Measurements from ENCODE around the gene MSI2. TPM values are rescaled to one million over a fixed set of nuclear protein-coding genes. Genes with fewer than 3 reads are reported as not detected.

The MSI2 gene
- polyA plus RNA-seq, 3 donors: 82.8 to 94.6 (median 84.0) TPM

- no peak for DNase-seq (ENCODE audit: low read depth in 3 of 3, low spot score in 2 of 3)
Observed at GRCh38 chr17:57544834-57545463, 288.6 kb downstream of the MSI2 start.

- no peak for DNase-seq (ENCODE audit: low read depth in 3 of 3, low spot score in 2 of 3)
Observed at GRCh38 chr17:57545731-57546342, 289.5 kb downstream of the MSI2 start.

- DNase-seq (ENCODE audit: low read depth in 3 of 3, low spot score in 2 of 3): peak in 1 of 3 donors; percentile 73
Observed at GRCh38 chr17:57548421-57549410, 292.4 kb downstream of the MSI2 start.

GRCh38 chr17:57549468-57549867 is 293.1 kb downstream of the MSI2 start:
- no peak for DNase-seq (ENCODE audit: low read depth in 3 of 3, low spot score in 2 of 3)

GRCh38 chr17:57550016-57550415 is 293.7 kb downstream of the MSI2 start:
- no peak for DNase-seq (ENCODE audit: low read depth in 3 of 3, low spot score in 2 of 3)

GRCh38 chr17:57550668-57551315 is 294.5 kb downstream of the MSI2 start:
- DNase-seq (ENCODE audit: low read depth in 3 of 3, low spot score in 2 of 3): no peak

- DNase-seq (ENCODE audit: low read depth in 3 of 3, low spot score in 2 of 3): no peak
Observed at GRCh38 chr17:57551321-57552079, 295.2 kb downstream of the MSI2 start.

- DNase-seq (ENCODE audit: low read depth in 3 of 3, low spot score in 2 of 3): peak in 1 of 3 donors; percentile 78
Observed at GRCh38 chr17:57552114-57552624, 295.8 kb downstream of the MSI2 start.

GRCh38 chr17:57553526-57553925 is 297.2 kb downstream of the MSI2 start:
- no peak for DNase-seq (ENCODE audit: low read depth in 3 of 3, low spot score in 2 of 3)

GRCh38 chr17:57553991-57554825 is 297.9 kb downstream of the MSI2 start:
- DNase-seq (ENCODE audit: low read depth in 3 of 3, low spot score in 2 of 3): no peak

- DNase-seq (ENCODE audit: low read depth in 3 of 3, low spot score in 2 of 3): no peak
Observed at GRCh38 chr17:57554826-57555635, 298.7 kb downstream of the MSI2 start.

- no peak for DNase-seq (ENCODE audit: low read depth in 3 of 3, low spot score in 2 of 3)
Observed at GRCh38 chr17:57555636-57556175, 299.4 kb downstream of the MSI2 start.

GRCh38 chr17:57556320-57556719 is 300.0 kb downstream of the MSI2 start:
- no peak for DNase-seq (ENCODE audit: low read depth in 3 of 3, low spot score in 2 of 3)

- no peak for DNase-seq (ENCODE audit: low read depth in 3 of 3, low spot score in 2 of 3)
Observed at GRCh38 chr17:57556977-57557376, 300.7 kb downstream of the MSI2 start.

GRCh38 chr17:57557416-57557815 is 301.1 kb downstream of the MSI2 start:
- DNase-seq (ENCODE audit: low read depth in 3 of 3, low spot score in 2 of 3): no peak

- no peak for DNase-seq (ENCODE audit: low read depth in 3 of 3, low spot score in 2 of 3)
Observed at GRCh38 chr17:57557834-57558681, 301.7 kb downstream of the MSI2 start.

- no peak for DNase-seq (ENCODE audit: low read depth in 3 of 3, low spot score in 2 of 3)
Observed at GRCh38 chr17:57559226-57559625, 302.9 kb downstream of the MSI2 start.
